AG04450 (cell line): ENCODE data around the gene EXOC4. TPM values are rescaled to one million over a fixed set of nuclear protein-coding genes. Genes with fewer than 3 reads are reported as not detected.

Experiments used
- CTCF ChIA-PET: fragments of 300-600, 350-600 bp; formaldehyde crosslinking; extraction: SDS; loops from one replicate; lab custom pipeline; 2022; ENCODE audit warnings: antibody characterized with exemption, inconsistent platforms; lab: Charles Lee
- POLR2A ChIA-PET: fragments of 350-600 bp; formaldehyde crosslinking; extraction: SDS; loops from one replicate; lab custom pipeline; 2021; ENCODE audit warnings: antibody characterized with exemption, inconsistent platforms; lab: Yijun Ruan, JAX
- DNase-seq: peaks from one replicate; pipeline ENCODE4 v3.0.0-alpha.2; 2011; ENCODE audit warnings: low read depth, low spot score
- H3K27ac ChIP-seq: one replicate; pipeline ENCODE4 v1.5.1; 2012; ENCODE audit warnings: low read depth, low read length, control low read depth
- H3K27me3 ChIP-seq: one replicate; pipeline ENCODE4 v1.6.0; 2012; ENCODE audit warnings: low read length; ENCODE audit not compliant: control insufficient read depth, insufficient read depth
- H3K4me3 ChIP-seq: 2 replicates; pipeline ENCODE4 v1.5.1; 2011; ENCODE audit warnings: mild to moderate bottlenecking, low read depth, low read length, control low read depth
- H3K9me3 ChIP-seq: 2 replicates; pipeline ENCODE4 v1.5.1; 2012; ENCODE audit warnings: low read length; ENCODE audit not compliant: control insufficient read depth, insufficient read depth
- CTCF ChIP-seq: IDR thresholded peaks from 2 replicates; pipeline ENCODE4 v1.5.1; 2011; ENCODE audit warnings: low read depth, low read length, control low read depth, inconsistent platforms
- polyA plus RNA-seq: library from polyadenylated mRNA; depleted of rRNA; stranded (reverse); fragments of >200 nt; gene quantifications from 2 replicates; pipeline ENCODE4 v1.2.3, GENCODE V29; 2011

EXOC4 gene
- polyA plus RNA-seq, 1 experiment = 73.5 TPM

GRCh38 chr7:133932591-133932990 lies 679.7 kb downstream of the EXOC4 start:
- H3K9me3 ChIP-seq = no peaks in the 10 kb centered on the region
- TF ChIP-seq CTCF = no peak
- H3K4me3 ChIP-seq = no peak overlapping the region
- no peak for DNase-seq
- ChIA-PET CTCF (interaction anchor here (0.6 kb wide), 1 partner anchor 1526 kb away, joined by 4 read pairs; no protein-coding TSS in a partner anchor), POLR2A (no interaction called here)
- no peaks in the 10 kb centered on the region for H3K27me3 ChIP-seq
- H3K27ac ChIP-seq = no peak overlapping the region

GRCh38 chr7:133934262-133934976 lies 681.5 kb downstream of the EXOC4 start:
- no peak for DNase-seq
- ChIA-PET CTCF (interaction anchor here (0.7 kb wide), 1 partner anchor 500 kb away, joined by 3 read pairs; no protein-coding TSS in a partner anchor), POLR2A (no interaction called here)
- no peaks in the 10 kb centered on the region for H3K27me3 ChIP-seq
- H3K4me3 ChIP-seq = no peak overlapping the region
- no peak for TF ChIP-seq CTCF
- H3K27ac ChIP-seq = no peak overlapping the region
- H3K9me3 ChIP-seq = no peaks in the 10 kb centered on the region

GRCh38 chr7:133934977-133935330 lies 682.1 kb downstream of the EXOC4 start:
- no peaks in the 10 kb centered on the region for H3K27me3 ChIP-seq
- DNase-seq = no peak
- POLR2A ChIA-PET = no interaction called here
- CTCF ChIA-PET = interaction anchor here (0.7 kb wide), 1 partner anchor 501 kb away, joined by 3 read pairs; no protein-coding TSS in a partner anchor
- no peak overlapping the region for H3K27ac ChIP-seq
- no peaks in the 10 kb centered on the region for H3K9me3 ChIP-seq
- no peak for TF ChIP-seq CTCF
- no peak overlapping the region for H3K4me3 ChIP-seq

GRCh38 chr7:133936074-133936473 lies 683.2 kb downstream of the EXOC4 start:
- no peaks in the 10 kb centered on the region for H3K27me3 ChIP-seq
- H3K27ac ChIP-seq = no peak overlapping the region
- no peaks in the 10 kb centered on the region for H3K9me3 ChIP-seq
- POLR2A ChIA-PET = no interaction called here
- CTCF ChIA-PET = interaction anchor here (0.6 kb wide), 1 partner anchor 1454 kb away, joined by 3 read pairs; no protein-coding TSS in a partner anchor
- H3K4me3 ChIP-seq = no peak overlapping the region
- TF ChIP-seq CTCF = no peak
- no peak for DNase-seq

- Histone ChIP-seq H3K27ac (no peak overlapping the region), H3K4me3 (no peak overlapping the region), H3K27me3 (no peaks in the 10 kb centered on the region), H3K9me3 (no peaks in the 10 kb centered on the region)
- no peak for TF ChIP-seq CTCF
- POLR2A ChIA-PET = no interaction called here
- DNase-seq = no peak
- CTCF ChIA-PET = interaction anchor here (1.5 kb wide), 1 partner anchor 83 kb away, joined by 3 read pairs; no protein-coding TSS in a partner anchor
These were observed 684.9 kb downstream of the EXOC4 start for GRCh38 chr7:133937786-133938185.
